GM21367 (cell line): ENCODE measurements around the gene RIT1.
"Not testable (repeated sequence)": the region's sequence is repeated elsewhere in the genome, so short reads cannot be mapped to it uniquely, and the experiment has no call there.

Source experiments
- ATAC-seq: cut with Tn5 transposase; IDR thresholded peaks from one replicate; pipeline ENCODE4 v1.9.1; 2021; ENCODE audit not compliant: unreplicated experiment

Gene RIT1

DNA sequence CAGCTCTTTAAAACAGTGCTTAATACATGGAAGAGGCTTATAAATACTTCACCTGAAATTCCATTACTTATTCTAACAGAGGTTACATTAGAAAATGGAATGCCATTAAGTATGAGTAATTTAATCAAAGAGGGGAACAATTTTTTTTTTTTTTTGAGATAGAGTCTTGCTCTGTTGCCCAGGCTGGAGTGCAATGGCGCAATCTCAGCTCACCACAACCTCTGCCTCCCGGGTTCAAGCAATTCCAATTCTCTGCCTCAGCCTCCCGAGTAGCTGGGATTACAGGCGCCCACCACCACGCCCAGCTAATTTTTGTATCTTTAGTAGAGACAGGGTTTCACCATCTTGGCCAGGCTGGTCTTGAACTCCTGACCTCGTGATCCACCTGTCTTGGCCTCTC, 15.5 kb downstream of the RIT1 start:
- ATAC-seq = not testable (repeated sequence)

DNA sequence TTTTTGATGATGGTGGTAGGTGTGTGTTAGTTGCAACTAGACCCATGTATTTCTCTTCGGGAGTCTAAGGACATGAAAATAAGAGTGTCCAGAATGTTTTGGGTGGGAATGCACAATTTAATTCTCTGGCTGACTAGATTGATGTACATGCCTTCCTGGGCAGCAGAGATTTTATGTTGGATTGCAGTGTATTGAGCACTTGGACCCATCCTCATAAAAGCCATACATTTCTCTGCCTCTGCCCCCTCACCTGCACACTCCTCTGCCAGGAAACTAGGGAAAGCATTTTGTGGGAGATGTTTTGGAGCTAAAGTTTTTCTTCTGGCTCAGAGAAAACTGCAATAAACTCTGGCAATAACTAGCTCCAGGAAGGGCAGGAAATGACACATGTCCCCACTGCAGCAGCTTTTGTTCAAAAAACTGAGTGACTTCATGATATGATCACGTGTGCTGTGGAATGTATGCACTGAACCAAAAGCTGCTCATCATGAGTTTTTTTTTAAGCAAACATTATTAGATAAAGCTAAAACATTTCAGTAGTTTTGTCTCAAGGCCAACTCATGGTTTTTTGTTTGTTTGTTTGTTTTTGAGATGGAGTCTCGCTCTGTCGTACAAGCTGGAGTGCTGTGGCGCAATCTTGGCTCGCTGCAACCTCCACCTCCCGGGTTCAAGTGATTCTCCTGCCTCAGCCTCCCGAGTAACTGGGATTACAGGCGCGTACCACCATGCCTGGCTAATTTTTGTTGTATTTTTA, 17.6 kb downstream of the RIT1 start:
- no peak for ATAC-seq

DNA sequence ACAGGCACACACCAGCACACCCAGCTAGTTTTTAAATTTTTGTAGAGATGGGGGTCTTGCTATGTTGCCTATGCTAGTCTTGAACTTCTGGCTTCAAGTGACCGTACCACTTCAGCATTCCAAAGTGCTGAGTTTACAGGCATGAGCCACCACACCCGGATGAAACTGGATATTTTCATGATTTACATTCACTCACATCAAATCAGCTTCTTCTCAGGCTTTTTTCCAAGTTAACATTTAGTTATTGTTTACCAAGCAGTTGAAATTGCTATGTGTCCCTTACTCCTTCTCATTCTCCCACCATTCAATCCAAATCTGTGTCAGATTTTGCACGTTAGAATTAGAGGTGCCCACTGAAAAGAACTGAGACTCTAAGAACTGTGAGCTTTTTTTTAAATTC, 18.4 kb downstream of the RIT1 start:
- no peak for ATAC-seq

DNA sequence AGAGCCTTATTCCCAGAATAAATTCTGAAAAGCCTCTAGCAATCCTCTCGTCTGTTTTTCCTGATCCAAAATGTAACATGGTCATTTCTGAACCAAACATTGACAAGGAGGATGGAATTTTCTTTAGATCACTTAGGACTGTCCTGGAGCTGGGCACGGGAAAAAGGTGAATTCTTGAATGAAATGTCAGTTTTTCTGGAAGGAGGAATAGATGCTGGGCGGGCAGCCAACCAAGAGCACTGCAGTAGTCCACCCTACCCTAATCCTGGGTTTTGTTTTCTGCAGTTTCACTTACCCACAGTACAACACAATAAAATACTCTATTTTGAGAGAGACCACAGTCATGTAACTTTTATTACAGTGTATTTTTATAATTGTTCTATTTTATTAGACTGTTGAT, 20.9 kb downstream of the RIT1 start:
- no peak for ATAC-seq

DNA sequence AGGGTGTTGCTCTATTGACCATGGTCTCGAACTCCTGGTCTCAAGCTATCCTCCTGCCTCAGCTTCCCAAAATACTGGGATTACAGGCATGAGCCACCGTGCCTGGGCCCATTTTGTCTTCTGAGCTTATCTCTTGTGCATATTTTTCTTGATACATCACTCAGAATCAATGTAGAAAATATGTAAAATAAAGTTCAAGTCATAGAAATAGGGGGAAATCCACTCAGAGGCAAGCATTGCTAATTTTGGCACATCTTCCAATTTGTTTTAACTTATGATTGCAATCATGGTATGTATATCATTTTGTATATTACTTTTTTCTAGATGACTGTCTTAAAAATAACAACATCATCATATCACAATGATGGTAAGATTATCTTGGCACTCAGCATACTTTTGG, 21.6 kb downstream of the RIT1 start:
- ATAC-seq = no peak

DNA sequence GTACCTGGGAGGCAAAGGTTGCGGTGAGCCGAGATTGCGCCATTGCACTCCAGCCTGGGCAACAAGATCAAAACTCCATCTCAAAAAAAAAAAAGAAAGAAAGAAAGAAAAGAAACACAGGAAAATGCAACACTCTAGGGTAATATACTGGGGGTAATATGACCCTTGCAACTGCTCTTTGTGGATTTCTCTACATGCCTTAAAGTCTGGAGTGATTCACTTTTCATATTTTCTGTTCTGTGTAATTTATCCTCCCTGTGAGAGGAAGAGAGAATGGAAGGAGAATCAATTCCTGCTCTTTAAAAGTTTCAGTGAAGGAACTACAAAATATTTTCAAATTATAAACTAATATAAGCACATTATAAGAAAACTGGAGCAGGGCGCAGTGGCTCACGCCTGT, 22.7 kb downstream of the RIT1 start:
- no peak for ATAC-seq

DNA sequence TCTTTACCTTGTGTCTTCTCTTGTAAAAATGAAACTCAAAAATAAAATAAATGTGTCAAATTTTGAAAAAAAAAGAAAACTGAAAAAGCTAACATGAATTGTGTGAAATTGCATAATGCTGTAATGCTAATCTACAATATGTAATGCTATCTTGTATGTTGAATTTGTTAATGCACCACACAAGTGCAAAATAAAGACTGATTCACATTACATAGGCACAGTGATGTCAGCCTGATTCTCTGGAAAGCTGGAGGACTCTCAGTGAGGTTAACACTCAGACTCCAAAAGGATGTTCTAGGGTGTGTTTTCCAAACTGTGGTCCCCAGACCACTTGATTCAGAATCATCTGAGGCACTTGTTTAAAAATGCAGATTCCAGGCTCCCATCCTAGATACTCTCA, 26.2 kb downstream of the RIT1 start:
- ATAC-seq = no peak

DNA sequence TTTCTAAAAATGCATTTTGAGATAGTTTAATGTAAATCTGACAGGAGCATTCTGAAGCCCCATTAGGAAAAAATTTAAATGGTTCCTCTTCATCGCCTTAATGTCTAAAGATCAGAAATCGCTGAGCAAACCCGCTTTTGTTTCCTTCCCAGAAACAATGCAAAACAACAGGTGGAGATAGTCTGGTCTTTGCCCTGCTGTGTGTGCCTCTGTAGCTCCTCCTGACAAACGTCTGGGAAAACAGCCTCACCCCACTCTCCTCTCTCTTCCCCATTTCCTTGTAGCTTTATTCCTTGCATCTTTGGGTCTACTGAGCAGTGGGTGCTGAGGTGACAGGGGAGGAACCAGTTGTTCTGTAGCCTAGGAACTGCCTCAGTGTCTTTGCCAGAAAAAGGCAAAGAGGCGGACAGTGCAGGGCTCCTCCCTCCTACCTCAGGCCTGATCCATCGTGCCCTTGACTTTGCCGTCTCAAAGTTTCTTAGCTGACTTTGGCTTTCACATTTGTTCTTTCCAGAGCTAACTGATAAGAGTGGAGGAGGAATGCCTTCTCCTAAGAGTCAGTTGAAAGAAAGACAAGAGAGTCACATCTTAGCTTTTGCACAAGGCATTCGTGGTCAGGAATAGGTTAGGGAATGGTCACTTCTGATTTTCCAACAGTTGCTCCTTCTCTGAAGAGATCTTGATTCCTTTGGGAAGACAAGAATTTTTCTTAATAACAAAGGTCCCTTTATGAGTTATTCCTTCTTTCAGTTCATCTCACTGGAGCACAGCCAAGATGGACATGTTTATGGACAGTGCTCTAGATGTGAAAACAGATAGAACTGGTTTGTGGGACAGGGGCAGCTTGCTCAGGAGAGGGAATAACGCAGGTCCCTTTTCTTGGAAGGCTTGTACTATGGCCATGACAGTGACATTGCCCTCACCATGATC, 26.9 kb downstream of the RIT1 start:
- ATAC-seq = no peak

DNA sequence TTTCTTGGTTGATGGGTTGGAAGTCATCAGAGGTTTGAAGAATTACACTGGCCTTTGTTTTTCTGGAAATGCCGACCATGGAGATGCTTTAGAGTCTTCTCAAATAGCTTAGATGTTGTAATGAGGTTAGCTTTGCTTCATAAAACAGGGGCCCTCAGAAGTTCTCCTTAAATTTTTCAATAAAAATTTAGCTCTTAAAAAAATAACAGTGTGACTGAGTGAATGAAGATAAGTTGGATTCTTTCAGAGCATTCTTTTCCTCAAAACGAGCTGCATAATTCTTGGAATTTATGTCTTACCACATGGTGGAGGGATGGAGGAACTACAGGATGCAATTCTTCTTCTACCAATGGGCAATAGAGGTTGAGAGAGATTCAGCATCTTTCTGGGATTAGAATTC, 28.4 kb downstream of the RIT1 start:
- no peak for ATAC-seq

DNA sequence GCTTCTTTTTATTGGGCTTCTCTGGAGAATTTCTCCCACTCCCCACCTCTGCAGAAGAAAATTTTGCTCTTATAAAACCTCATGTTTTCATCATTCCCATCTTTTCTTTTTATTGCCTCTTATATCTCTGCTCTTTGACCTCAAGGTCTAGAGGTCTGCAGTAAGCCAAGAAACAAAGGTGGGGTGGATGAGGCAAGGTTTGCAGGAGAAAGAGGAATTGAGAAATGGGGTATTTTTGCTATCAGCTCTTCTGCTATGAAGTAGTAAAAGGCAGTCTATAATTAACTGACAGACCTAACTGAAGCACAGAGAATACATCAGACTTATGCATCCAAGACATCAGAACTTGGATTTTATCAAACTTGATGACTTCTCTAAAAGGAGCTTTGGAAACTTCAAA, 28.9 kb downstream of the RIT1 start:
- no peak for ATAC-seq

DNA sequence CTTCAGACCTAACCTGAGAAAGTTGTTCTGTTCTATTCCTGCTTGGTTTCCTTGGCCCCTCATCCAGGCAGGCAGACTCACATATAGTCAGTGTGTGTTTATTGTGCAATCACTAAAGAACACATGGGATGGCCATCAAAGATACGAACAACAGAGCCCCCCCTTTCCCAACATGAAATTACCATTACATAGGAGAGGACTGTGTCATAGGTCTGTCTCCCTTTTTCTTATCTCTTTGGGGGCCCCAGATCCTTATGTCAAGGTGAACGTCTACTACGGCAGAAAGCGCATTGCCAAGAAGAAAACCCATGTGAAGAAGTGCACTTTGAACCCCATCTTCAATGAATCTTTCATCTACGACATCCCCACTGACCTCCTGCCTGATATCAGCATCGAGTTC, 30.2 kb downstream of the RIT1 start:
- no peak for ATAC-seq

DNA sequence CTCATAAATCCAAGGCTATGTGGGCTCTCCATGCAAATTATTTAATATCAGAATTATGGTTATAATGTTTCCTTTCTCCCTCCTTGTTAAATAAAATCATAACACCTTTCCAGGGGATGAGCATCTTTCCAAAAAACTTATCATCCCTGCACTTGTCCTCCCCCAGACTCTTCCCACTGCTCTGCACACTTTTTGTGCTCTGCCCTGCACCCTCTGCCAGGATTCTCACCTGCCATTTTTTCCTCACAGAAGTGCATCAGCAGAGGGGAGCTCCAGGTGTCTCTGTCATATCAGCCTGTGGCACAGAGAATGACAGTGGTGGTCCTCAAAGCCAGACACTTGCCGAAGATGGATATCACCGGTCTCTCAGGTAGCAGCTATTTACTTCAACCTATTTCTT, 30.9 kb downstream of the RIT1 start:
- ATAC-seq = no peak

DNA sequence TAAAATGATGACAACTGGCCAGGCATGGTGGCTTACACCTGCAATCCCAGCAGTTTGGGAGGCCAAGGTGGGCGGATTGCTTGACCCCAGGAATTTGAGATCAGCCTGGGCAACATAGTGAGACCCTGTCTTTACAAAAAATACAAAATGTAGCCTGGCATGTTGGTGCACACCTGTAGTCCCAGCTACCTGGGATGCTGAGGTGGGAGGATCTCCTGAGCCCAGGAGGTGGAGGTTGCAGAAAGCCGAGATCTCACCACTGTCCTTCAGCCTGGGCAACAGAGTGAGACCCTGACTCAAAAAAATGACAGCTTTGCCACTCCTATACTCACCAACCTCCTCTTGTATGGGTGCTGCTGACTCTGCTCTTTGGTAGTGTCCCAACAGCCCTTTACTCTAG, 33.2 kb downstream of the RIT1 start:
- no peak for ATAC-seq

DNA sequence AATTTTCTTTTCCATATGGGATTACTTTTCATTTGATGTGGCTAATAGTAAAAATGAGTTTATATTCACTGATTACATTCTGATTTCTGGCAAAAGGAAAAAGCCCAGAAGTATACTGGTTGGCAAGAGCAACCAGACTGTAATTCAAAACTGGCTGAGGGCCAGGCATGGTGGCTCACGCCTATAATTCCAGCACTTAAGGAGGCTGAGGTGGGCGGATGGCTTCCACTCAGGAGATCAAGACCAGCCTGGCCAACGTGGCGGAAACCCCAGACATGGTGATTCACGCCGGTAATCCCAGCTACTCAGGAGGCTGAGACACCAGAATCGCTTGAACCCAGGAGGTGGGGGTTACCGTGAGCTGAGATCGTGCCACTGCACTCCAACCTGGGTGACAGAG, 37.3 kb downstream of the RIT1 start:
- ATAC-seq = no peak

DNA sequence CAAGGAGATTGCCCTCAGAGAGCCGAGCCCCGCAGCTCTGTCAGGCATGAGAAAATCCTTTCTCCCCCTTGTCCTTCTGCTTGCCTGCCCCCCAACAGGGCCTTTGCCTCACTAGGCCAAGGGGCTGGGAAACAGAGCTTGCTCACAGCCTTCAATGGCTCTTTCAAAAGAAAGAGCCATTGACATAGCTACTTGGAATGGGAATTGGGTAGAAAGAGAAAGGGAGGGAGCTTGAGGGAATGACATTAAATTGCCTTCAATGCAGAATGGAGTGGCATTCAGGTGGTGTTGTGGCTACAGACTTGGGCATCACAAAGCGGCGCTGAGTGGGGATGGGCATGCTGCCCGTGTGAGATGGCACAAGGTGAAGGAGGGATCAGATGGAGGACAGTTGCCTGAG, 38.6 kb downstream of the RIT1 start:
- no peak for ATAC-seq

DNA sequence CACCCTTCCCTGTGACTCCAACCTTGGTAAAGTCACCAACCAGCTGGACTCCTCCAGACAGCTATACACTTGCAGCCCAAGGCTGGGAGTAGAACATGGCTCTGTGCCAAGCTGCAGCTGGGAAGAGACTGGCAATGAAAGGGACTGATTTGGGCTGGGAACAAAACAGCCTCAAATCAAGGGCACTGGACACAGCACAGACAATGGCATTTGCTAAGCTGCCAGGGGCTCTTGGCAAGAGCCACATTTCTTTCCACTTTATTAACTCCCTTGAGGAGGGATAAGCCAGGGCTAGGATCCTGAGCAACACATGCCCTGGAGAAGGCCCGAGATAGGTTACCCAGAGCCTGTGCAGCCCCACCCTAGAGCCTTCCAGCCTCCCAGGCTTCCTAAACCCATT, 39.8 kb downstream of the RIT1 start:
- no peak for ATAC-seq

DNA sequence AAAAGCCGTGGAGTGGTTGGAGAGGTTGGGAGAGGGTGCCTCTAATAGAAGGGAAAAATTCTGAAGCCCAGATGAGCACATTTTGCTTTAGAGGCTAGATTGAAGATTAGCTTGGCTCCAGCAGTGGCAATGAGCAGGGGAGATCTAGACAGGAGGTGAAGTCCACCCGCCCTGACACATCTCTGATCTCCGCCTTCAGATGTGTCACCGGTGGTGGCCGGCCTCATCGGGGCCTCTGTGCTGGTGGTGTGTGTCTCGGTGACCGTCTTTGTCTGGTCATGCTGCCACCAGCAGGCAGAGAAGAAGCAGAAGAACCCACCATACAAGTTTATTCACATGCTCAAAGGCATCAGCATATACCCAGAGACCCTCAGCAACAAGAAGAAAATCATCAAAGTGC, 43.4 kb downstream of the RIT1 start:
- ATAC-seq = no peak

DNA sequence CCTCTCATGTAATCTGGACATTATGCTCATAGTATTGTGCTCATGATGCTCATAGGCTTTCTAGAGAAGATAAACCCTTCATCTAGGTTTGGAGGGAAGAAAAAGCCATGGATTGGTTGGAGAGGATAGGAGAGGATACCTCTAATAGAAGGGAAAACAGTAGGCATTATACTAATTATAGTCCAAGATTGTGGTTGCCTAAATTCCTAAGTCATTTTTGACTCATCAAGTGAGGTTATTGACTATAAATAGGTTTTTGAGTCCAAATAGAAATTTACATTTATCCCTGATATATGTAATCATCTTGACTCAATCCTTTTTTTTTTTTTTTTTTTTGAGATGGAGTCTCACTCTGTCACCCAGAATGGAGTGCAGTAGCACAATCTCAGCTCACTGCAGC, 46.8 kb downstream of the RIT1 start:
- no peak for ATAC-seq

DNA sequence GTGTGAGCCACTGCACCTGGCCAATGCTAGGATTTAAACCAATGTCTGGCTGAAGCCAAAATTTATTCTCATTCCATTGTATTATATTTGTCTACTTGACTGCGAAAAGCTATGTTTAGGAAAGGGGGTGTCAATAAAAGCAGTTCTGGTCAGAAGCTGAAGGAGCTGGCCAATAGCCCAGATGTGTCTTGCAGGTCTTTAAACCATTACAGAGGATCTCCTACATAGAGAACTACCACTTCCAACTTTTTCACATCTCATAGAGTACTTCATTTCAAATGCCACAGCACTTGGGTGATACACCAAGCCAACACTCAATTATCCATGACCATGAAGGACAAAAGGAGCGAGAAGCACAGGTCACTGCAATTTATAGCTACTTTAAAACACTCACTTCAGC, 49.3 kb downstream of the RIT1 start:
- no peak for ATAC-seq

DNA sequence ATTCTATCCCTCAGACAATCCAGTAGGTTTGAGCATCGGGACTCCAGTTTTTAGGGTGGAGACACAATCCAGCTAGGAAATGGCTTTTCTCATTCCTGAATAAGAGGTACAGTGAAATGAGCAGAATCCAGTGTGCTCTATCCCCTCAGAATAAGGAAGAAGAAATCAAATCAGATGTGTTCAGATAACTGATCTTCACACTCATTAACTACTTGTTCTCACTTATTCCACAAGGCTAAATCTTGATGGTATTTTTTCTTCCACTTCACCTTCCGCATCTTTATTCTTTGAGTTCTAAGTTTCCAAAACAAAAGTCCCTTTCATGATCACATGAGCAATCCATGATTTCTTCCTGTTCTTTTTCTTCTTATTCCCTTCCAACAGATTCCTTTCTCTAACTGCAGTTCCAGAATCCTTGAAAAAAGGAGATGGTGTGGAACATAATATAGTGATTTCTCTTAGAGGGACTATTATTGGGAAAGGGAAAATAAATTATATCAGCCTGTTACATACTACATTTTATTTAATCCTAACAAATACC, 50.1 kb downstream of the RIT1 start:
- no peak for ATAC-seq

DNA sequence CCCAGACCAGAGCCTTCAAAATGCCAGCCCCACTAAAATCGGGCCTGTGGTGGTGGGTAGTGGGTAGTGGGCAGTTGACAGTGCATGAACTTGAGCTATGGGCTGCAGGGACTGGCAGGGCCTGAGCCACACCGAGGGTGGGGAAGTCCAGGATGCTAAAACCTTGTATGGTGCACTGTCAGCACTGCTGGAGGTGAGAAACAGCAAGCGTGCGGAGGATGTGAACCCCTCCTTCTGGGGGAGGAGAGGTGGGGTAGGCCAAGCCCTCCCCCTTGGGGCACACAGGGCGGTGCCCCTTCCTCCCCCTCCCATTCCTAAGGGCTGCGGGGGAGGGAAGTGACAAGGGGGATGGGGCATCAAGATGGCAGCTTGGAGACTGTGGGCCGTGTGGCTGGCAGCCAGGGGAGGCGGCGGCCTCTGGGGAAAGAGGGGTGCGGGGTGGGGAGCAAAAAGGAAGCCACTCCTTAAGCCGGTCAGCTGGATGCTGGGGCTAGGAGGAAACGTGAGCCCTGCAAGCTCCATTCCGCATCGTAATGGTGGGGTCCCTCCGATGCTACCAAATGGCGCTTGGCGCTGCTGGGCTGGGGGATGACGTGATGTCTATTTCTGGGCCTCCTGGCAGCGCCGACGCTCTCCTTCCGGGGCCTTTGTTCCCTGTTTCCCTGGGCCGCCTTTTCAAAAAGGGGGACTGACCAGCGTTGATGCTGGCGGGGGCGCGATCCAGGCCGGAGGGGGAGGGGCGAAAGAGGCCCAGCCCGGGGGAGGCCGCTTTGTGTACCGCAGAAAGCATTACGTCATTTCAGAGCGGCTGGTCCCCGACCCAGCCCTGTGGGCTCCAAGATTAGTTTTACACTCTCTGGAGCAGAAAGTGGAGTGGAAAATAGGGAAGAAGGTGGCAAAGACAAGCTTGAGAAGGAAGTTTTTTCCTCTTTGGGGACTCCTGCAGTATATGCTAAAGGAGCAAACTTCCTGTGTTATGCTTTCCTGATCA, 51.0 kb downstream of the RIT1 start:
- peak; percentile 12 for ATAC-seq
